Activated CD8-positive, alpha-beta memory T cell treated with anti-CD3 and anti-CD28 coated beads, Interleukin-2, amount 50 U/mL, for 24 hours (primary cell): Measurements from ENCODE around the gene NOVA1.

Experiments
- DNase-seq: peaks from one replicate; pipeline ENCODE4 v3.0.0-alpha.2; 2020; ENCODE audit errors: extremely low read depth

NOVA1 gene

DNA sequence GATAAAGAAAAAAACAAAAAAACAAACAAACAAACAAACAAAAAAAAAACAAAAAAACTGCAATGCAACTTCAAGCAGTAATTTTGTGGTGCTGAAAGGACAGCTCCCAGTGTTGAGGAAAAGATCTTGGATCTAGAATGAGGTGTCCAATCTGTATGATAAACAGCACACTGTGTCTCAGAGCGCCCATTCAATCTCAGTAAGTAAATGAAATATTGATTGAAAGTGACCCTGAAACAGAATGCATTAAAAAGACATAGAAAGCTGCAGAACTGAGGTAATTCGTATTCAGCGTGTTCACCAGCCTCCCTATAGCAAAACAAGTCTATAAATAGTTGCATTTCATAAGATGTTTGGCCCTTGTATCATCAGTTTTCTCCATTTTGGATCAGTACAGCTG lies 153.0 kb downstream of the NOVA1 start:
- no peak for DNase-seq

DNA sequence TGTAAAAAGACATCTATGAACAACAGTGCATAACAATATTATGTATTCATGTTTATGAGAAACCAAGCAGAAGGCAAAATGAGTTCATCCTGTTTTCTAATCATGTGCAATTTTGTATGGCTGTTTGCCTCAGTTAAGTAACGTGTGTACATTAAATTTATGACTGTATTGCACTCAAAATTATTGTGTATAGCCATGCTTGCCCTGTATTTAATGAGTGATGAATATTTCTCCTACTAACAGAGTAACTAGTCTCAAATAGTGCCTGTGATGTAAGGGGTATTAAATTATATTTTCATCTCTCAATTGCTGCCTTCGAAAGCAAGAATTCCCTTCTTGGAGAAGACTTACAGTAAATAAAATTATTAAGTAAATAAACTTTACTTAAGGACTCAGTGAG lies 154.2 kb downstream of the NOVA1 start:
- DNase-seq = no peak

DNA sequence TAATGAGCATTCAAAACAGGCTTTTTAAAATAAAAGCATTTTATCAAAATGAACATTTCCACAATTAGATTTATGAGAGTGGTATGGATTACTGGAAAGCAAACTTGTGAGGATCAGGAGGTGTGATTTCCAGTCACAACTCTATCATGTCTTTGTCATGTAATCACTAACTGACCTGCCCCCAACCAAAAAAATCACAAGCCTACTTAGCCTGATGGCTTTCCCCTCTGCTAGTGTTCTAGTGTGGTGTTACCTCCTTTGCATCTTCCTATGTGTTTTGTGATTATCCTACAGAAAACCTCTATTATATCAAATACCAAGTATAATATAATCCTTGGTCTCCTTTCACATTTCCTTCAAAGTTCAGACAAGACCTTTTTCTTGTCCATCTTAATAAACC lies 168.6 kb downstream of the NOVA1 start:
- DNase-seq = no peak

DNA sequence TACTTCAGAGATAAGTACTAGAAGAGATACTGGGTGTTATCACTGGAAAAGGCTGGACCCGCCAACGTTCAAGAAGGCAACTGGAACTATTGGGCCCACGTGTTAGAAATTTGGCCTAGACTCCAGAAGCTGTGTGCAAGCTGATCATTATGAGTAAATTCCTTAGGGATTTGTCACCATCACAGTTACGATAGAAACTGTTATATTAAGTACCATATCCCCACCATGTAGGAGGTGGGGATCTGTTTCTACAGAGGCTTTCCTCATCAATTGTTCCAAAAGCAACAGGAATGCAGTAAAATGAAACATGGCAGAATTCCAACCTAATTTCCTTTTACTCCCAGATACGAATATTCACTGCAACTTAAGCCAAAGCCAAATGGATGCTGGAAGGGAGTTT lies 170.7 kb downstream of the NOVA1 start:
- DNase-seq = no peak

DNA sequence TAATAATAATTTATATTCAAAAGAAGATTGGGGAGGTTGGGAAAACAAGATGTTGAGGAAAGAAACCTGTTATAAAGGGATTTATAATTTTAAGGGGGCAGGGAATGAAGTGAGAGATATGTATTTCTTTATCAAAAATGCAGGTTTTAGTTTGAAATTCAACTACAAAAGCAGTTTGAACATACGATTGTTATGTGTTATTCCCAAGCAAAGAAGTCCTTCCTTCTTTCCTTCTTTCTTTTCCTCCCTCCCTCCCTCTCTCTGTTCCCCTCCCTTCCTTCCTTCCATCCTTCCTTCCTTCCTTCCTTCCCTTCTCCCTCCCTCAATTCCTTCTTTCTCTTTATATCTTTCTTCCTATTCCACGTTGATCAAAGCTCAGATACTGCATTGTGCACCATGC lies 173.3 kb downstream of the NOVA1 start:
- no peak for DNase-seq

DNA sequence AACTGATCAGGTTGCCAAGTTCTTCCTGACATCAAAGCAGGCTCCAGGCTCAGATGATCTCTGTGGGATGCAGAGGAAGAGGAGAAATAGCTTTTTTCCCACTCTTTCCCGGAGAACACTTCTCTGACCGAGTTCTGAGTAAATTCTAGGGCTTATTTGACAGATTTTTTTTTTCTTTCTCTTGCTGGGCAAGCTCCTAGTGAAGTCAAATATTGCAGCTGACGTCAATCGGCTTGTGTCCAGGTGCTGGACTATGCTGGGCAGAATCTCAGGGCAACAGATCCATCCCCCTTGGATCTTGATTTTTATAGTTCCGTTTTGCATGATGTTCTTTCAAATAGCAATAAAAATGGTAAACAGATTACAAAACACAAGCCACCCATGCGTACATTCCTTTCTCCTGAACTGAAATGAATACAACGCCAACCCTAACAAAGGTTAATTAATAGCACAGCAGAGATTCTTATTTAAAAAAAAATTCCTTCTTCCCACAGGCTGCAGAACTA lies 182.2 kb downstream of the NOVA1 start:
- DNase-seq = no peak

DNA sequence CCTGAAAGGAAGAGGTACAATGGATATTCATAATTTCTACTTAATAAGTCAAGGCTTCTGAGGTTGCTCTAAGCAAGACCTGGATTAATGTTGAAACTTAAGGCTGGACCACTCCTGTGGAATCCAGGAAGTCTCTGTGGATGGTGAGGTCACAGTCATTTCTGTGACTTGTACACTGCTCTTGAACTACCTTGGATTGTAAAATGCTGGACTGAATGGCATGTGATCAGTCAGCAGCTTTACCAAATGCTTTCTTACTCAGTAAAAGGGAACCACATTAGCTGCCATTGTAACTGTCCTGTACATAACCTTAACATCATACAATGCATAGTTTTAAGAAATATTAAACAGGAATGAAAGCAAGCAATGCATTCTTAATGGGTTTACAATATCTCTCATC lies 182.9 kb downstream of the NOVA1 start:
- no peak for DNase-seq

DNA sequence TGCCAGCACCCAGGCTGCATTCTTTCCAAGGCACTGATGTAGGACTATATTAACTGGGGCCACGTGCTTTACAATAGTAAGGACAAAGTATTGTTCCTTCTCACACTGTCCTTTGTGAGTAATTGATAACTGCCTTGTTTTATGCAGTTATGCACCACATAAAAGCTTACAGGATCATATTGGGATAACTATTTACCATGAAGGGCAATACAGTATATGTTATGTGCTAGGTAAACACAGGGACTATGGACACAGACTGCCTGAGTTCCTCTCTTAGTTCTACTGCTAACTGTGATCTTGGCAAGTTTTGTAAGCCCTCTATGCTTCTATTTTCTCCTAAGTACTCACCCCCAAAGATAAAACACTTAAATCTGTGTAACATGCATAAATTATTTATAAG lies 183.7 kb downstream of the NOVA1 start:
- DNase-seq = no peak

DNA sequence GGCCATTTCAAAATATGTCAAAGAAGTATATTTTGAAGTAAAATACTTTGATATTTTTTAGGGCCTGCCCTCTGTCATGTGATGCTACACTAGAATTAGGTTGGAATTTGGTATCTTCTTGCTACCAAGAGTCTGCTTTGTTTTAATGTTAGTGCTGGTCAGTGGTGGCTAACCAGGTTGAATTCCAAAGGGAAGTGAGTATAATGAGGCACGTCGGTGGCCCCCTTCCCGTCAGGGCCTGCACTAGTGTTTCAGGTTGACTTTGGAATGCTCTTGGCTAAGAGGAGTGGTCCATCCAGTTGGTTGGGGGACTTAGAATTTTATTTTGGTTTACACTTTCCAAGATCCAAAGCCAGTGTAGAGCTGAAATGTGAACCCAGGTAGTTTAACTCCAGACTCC lies 185.4 kb downstream of the NOVA1 start:
- no peak for DNase-seq

DNA sequence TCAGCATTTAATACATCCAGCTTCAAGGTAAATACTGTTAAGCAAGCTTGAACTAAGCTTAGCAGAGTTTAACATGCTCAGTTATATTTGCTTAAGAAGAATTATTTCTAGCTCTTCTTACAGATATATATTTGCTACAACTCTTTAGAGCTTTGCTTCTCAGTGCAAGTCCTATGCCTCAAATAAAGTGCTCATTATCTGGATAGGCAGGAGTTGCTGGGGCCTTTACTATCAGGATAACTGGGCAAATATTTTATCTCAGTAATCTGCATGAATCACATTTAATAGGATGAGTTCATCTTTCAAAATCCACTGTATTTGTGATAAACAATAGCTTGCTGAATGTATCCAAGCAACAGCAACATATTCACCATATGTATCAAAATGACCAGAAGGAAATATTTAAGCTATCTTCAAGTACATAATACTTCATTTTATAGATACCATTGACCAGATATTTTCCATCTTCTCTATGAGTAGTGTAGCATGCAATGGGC lies 187.6 kb downstream of the NOVA1 start:
- no peak for DNase-seq

DNA sequence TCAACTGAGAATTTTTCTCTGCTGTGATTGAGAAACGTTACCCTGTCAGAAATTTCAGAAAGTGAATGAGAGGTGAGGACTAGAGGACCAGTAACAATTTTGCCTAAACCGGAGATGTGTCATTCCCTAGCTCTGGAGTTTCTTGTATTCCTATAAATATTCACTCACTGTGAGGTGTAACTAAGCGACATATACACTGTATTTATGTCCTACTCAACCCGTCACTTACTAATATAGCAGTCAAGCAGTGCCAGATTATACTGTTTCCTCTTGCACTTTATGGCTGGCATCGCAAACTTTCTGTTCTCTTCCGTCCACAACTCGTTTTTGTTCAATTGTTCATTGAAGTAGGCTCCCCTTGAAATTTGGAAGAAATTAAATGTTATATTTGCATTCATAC lies 192.9 kb downstream of the NOVA1 start:
- no peak for DNase-seq

DNA sequence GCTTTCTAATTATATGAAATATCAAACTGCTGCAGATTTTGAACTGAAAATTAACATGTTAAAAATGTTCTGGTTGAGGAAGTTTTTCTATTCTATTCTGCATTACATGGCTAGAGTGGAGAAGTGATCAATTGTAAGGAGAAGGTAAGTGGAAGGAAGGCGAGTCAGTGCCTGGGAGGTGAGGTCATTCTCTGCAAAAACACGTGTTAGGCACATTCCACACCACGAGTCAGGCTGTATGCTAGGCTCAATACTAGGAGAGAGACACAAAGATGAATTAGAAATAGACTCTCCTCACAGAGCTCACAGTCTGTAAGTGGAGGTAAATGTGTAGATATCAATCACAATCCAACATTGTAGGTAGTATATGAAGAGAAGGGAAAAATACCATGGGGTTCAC lies 194.1 kb downstream of the NOVA1 start:
- DNase-seq = no peak

DNA sequence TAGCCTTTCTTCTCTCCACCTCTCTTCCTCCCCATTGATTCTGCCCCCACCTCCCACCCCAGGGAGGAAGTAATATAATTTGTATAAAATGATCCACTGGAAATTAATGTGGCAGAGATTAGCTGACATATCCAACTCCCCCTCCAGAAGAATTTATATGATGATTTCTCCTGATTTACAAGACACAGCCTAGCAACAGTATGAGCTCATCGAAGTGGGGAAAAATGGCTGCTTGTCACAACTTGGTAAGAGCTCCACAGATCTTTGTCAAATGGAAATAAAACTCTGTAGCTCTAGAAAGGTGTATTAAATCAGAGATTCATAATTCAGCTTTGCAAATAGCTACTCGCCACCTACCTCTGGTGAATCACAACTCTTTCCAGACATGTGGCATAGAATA lies 195.7 kb downstream of the NOVA1 start:
- no peak for DNase-seq

DNA sequence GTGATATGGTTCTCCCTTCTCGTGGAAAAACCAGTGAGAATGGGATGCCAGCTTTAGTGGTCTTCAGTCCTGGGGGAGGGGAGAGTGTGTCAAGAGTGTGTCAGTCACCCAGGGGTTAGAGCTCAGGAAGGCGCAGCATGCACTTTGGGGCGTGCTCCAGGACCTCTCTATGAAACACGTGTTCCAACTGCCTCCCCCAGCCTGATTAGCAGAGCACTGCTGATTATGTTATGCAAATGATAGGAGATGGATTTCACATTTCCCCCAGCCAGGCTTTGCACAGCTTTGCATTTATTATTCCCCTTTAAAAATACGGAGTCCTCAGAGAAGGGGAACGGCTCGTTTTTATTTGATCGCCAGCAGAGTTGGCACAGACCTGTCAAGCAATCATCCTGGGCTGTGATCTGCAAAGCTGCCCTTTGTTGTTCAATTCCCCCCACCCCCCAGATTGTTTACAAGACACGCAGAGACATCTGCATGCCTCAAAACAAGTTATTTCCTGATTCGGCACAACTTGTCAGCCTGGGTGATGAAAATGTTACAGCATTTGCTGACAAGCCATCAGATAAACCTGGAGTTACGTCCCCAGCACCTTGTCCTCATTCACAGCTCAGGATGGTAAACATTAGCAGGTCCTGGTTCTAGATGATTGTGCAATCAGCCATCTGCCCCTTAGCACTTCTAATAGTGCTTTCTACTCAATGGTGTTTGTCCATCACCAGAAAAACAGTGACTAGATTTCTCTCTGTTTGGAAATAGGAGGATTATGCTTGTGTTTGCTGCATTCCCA lies 196.5 kb downstream of the NOVA1 start:
- no peak for DNase-seq

DNA sequence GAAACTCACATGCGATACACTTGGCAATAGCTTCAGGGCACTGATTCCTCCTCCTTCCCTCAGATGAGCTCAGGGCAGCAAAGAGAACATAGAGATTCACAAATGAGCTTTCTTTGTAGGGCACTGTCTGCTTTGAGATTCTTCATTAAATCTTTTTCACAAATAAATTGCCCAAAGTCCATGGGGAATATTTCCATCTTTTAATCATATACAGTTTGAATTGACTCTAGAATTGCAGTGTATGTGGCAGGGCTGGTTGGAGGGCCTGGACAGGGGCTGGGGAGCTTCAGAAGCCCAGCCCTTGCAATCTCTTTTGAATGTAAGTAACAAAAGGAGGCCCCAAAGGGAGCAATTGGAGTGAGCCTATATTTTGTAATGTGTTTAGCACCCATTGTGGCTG lies 197.5 kb downstream of the NOVA1 start:
- no peak for DNase-seq

DNA sequence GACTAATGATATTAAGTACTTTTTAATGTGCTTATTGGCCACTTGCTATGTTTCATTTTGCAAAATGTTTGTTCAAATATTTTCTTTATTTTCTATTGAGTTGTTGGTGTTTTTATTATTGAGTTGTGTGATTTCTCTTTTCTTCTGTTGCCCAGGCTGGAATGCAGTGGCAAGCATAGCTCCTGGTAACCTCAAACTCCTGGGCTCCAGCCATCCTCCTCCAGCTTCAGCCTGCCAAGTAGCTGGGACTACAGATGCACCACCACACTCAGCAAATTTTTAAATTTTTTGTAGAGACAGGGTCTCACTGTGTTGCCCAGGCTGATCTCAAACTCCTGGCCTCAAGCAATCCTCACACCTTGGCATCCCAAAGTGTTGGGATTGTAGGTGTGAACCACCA lies 199.2 kb downstream of the NOVA1 start:
- DNase-seq = no peak
